Prostate gland (tissue), 2 donors: ENCODE data around the gene IL17A. TPM values are rescaled to one million over a fixed set of nuclear protein-coding genes. Genes with fewer than 3 reads are reported as not detected.

Experiments used
- DNase-seq: peaks from one replicate; pipeline ENCODE4 v3.0.0-alpha.2; 2019; ENCODE audit warnings: low spot score
- H3K27ac ChIP-seq, 2 donors: fragments of 200-600 bp; sonication (generic); 2 replicates each; pipeline ENCODE4 v1.5.1; 2017 to 2019
- H3K27me3 ChIP-seq: fragments of 200-600 bp; sonication (generic); replicated peaks from 2 replicates; pipeline ENCODE4 v1.5.1; 2019; ENCODE audit not compliant: insufficient read depth
- H3K36me3 ChIP-seq, 2 donors: fragments of 200-600 bp; sonication (generic); 1 replicate in 1 of 2; 2 replicates in 1 of 2; pipeline versions ENCODE4 v1.5.1 to v1.8.1; 2017 to 2019
- H3K4me1 ChIP-seq: fragments of 200-600 bp; sonication (generic); replicated peaks from 2 replicates; pipeline ENCODE4 v1.5.1; 2019
- H3K4me3 ChIP-seq, 2 donors: fragments of 200-600 bp; sonication (generic); 2 replicates each; pipeline ENCODE4 v1.5.1; 2017 to 2019
- H3K9me3 ChIP-seq: fragments of 200-600 bp; sonication (generic); 2 replicates; pipeline ENCODE4 v1.5.1; 2017
- POLR2A ChIP-seq: fragments of 450-650 bp; IDR thresholded peaks from one replicate; pipeline ENCODE4 v1.6.1; 2016; ENCODE audit warnings: antibody characterized with exemption, mild to moderate bottlenecking
- POLR2AphosphoS5 ChIP-seq: sonication (generic); formaldehyde crosslinking; IDR thresholded peaks from one replicate; pipeline ENCODE4 v1.6.1; 2017; ENCODE audit warnings: antibody characterized with exemption
- WGBS: methylation state at CpG from one replicate; pipeline ENCODE4 v1.1.5; 2018; 5-methylcytosine and 5-hydroxymethylcytosine counted together
- intact Hi-C: fragments of 100-400 bp; cut with DNase I; formaldehyde crosslinking; loops from one replicate; pipeline ENCODE4 v1.14.2; 2022
- total RNA-seq, 2 donors: library from RNA; depleted of rRNA; stranded (reverse); fragments of >200 nt; gene quantifications; one replicate each; pipeline ENCODE4 v1.1.0, GENCODE V29; 2016
- TF ChIP-seq, protein P1 (sequence below), 4 experiments: fragments of 200-600 bp in 2 of 4; fragments of 450-650 bp in 2 of 4; sonication (generic) in 2 of 4; IDR thresholded peaks; 1 replicate in 3 of 4; 2 replicates in 1 of 4; pipeline ENCODE4 v1.5.1; 2016 to 2019; ENCODE audit warnings: antibody characterized with exemption in 4 of 4, mild to moderate bottlenecking in 2 of 4, moderate library complexity in 2 of 4

The IL17A gene
- total RNA-seq, result not detected

- Histone ChIP-seq H3K27ac (no peak within 1 kb of the TSS), H3K9me3 (no peaks in the 10 kb centered on the region), H3K4me3 (no peak within 1 kb of the TSS), H3K27me3 (no peaks in the 10 kb centered on the region), H3K4me1 (no peaks in the 10 kb centered on the region), H3K36me3 (no peaks in the 10 kb centered on the region)
- no peak for DNase-seq
- over 99% methylated on average over 7 of the region's 7 CpGs for WGBS
- TF ChIP-seq, protein P1, sequence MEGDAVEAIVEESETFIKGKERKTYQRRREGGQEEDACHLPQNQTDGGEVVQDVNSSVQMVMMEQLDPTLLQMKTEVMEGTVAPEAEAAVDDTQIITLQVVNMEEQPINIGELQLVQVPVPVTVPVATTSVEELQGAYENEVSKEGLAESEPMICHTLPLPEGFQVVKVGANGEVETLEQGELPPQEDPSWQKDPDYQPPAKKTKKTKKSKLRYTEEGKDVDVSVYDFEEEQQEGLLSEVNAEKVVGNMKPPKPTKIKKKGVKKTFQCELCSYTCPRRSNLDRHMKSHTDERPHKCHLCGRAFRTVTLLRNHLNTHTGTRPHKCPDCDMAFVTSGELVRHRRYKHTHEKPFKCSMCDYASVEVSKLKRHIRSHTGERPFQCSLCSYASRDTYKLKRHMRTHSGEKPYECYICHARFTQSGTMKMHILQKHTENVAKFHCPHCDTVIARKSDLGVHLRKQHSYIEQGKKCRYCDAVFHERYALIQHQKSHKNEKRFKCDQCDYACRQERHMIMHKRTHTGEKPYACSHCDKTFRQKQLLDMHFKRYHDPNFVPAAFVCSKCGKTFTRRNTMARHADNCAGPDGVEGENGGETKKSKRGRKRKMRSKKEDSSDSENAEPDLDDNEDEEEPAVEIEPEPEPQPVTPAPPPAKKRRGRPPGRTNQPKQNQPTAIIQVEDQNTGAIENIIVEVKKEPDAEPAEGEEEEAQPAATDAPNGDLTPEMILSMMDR (IDR thresholded peaks at IDR 0.05), result no peak
- TF ChIP-seq POLR2AphosphoS5 (no peak), POLR2A (no peak)
- intact Hi-C loops, result no loop called here
Observed at GRCh38 chr6:52186075-52186474, at the start of gene IL17A. IL17A (plus strand) TSS chr6:52186375; CDS start chr6:52186432, 57 bp downstream.

DNA sequence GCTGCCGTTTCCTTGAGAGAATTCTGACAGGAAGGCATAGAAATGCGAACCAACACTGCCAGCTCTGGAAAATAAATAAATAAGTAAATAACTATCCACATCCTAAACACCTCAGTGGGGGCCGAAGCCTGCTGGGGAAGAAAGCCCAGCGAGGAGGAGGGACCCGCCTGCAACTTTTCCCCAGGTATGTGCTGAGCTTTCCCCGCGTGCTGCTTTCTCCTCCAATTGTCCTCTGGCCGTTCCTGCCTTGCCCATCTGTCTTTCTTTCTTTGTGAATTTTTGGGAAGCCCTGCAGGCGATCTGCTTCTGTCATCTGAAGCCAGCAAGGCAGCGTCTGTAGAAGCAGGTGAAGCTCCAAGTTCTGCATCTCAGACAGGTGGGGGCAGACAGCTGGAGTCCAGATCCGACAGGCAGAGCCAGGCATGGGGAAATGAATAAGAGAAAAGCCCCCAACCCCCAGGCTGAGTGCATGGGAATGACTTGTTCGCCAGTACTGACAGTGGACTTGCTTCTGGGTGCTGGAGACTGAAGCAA, 49.2 kb upstream of the IL17A start:
- intact Hi-C loops, result no loop called here
- WGBS, result 57% methylated on average over 12 of the region's 12 CpGs

GRCh38 chr6:52138284-52138683, 47.9 kb upstream of the IL17A start:
- no peak overlapping the region for H3K27ac ChIP-seq
- H3K27me3 ChIP-seq, result no peaks in the 10 kb centered on the region
- no peaks in the 10 kb centered on the region for H3K9me3 ChIP-seq
- H3K4me1 ChIP-seq, result no peaks in the 10 kb centered on the region
- no peak for TF ChIP-seq POLR2A
- no peak for DNase-seq
- intact Hi-C loops, result no loop called here
- 94% methylated on average over 4 of the region's 4 CpGs for WGBS
- no peak overlapping the region for H3K4me3 ChIP-seq
- H3K36me3 ChIP-seq, result no peaks in the 10 kb centered on the region

More for the DNA sequence above, 49.2 kb upstream of the IL17A start:
- Histone ChIP-seq H3K4me1 (no peaks in the 10 kb centered on the region), H3K27me3 (no peaks in the 10 kb centered on the region), H3K9me3 (no peaks in the 10 kb centered on the region), H3K36me3 (no peaks in the 10 kb centered on the region), H3K4me3 (no peak overlapping the region), H3K27ac (no peak overlapping the region)
- no peak for DNase-seq
- TF ChIP-seq POLR2A (no peak), POLR2AphosphoS5 (no peak)
- TF ChIP-seq, protein P1 (IDR thresholded peaks at IDR 0.05), result no peak

GRCh38 chr6:52139985-52140680, 46.0 kb upstream of the IL17A start:
- H3K4me3 ChIP-seq, result no peak overlapping the region
- DNase-seq, result no peak
- intact Hi-C loops, result no loop called here
- 30% methylated on average over 3 of the region's 3 CpGs for WGBS
- TF ChIP-seq, protein P1 (IDR thresholded peaks at IDR 0.05), result no peak
- TF ChIP-seq POLR2AphosphoS5, result no peak
- no peak for TF ChIP-seq POLR2A
- no peaks in the 10 kb centered on the region for H3K27me3 ChIP-seq
- no peak overlapping the region for H3K27ac ChIP-seq
- no peaks in the 10 kb centered on the region for H3K9me3 ChIP-seq
- H3K4me1 ChIP-seq, result no peaks in the 10 kb centered on the region
- no peaks in the 10 kb centered on the region for H3K36me3 ChIP-seq

GRCh38 chr6:52141596-52141995, 44.6 kb upstream of the IL17A start:
- no peaks in the 10 kb centered on the region for H3K4me1 ChIP-seq
- H3K27ac ChIP-seq, result no peak overlapping the region
- WGBS, result 81% methylated on average over 1 of the region's 1 CpG
- no peaks in the 10 kb centered on the region for H3K36me3 ChIP-seq
- H3K4me3 ChIP-seq, result no peak overlapping the region
- DNase-seq, result no peak
- no peaks in the 10 kb centered on the region for H3K9me3 ChIP-seq
- no peak for TF ChIP-seq POLR2AphosphoS5
- no peak for TF ChIP-seq POLR2A
- TF ChIP-seq, protein P1 (IDR thresholded peaks at IDR 0.05), result no peak
- no peaks in the 10 kb centered on the region for H3K27me3 ChIP-seq
- intact Hi-C loops, result no loop called here
